Stimulated activated effector memory CD8-positive, alpha-beta T cell treated with anti-CD3 and anti-CD28 coated beads, Interleukin-12 subunit alpha, Interleukin-12 subunit beta, amount 100 ng/mL, for 72 hours (primary cell): ENCODE data around the gene MARCO.

Experiments used
- ATAC-seq: fragments of 150-1000 bp; cut with Tn5 transposase; 2 replicates; pipeline ENCODE4 v1.10.0; 2021
- DNase-seq, 2 donors: peaks; one replicate each; pipeline ENCODE4 v3.0.0; 2021 to 2022; ENCODE audit warnings: low spot score in 2 of 2
- H3K27ac Mint-ChIP-seq: one replicate; pipeline ENCODE4 v1.8.0; 2022; ENCODE audit warnings: mild to moderate bottlenecking, mixed read lengths
- H3K36me3 Mint-ChIP-seq: one replicate; pipeline ENCODE4 v1.8.0; 2022; ENCODE audit warnings: mild to moderate bottlenecking, mixed read lengths
- H3K4me1 Mint-ChIP-seq: one replicate; pipeline ENCODE4 v1.8.0; 2022; ENCODE audit warnings: mixed read lengths
- H3K4me3 Mint-ChIP-seq: one replicate; pipeline ENCODE4 v1.8.0; 2022; ENCODE audit warnings: mild to moderate bottlenecking, mixed read lengths
- H3K9me3 Mint-ChIP-seq: one replicate; pipeline ENCODE4 v1.8.0; 2022; ENCODE audit warnings: mixed read lengths

Gene MARCO

DNA sequence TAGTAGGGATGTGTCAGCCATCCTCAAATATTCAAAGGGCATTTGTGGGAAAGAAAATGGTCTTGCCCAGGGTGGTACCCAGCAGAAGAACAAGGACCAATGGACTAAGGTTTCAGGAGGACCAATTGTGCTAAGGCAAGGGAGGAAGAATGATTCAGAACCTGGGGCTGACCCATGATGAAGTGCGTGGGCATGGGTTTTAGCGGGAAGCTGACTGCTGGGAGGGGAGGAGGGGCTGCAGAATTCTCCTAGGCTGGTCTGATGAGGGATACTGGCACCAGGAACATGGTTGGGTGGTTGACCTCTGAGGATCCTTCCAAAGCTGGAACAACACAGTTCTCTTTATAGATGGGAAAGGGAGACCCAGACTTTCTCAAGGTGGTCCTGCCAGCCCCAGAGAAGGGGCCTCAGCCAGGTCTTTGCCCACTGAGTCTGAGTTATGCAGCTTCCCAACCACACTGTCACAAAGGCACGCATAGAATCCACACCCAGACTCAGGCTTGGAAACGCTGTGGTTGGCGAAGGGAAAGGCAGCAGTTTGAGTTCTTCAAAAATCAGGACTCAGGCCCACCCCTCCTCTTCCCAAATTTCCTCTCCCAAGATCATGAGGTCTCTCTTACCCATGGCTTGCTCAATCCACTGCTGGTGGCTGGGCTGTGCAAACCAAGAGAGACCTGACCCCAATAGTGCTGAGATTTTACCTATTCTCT, 37.3 kb downstream of the MARCO start:
- Mint-ChIP-seq H3K27ac (no peak overlapping the region), H3K4me3 (no peak overlapping the region), H3K9me3 (peaks cover 3% of the 10 kb centered on the region), H3K4me1 (no peaks in the 10 kb centered on the region), H3K36me3 (no peaks in the 10 kb centered on the region)
- ATAC-seq (no peak), DNase-seq (no peak)

- Mint-ChIP-seq H3K9me3 (peaks cover 3% of the 10 kb centered on the region), H3K4me1 (no peaks in the 10 kb centered on the region), H3K36me3 (no peaks in the 10 kb centered on the region), H3K4me3 (no peak overlapping the region), H3K27ac (no peak overlapping the region)
- no peak for DNase-seq
- no peak for ATAC-seq
Observed at GRCh38 chr2:118980022-118980421, 38.0 kb downstream of the MARCO start.

DNA sequence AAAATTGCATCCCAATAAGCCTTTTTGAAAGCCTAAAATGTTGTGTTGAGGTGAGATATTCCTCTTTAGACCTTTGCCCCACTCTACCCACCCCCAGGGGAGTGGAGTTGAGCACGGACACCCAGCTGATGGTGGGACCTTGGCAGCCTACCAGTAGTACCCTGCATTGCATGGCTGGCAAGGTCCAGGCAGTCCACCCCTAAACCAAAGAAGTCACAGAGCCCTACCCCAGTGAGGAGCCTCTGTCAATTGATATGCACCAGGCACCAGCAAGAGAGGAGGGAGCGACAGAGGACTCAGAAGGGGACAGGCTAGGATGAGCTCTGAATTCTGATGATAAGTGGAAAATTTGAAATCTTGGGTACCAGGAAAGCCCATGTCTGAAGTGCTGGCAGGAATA, 38.6 kb downstream of the MARCO start:
- H3K27ac Mint-ChIP-seq, result no peak overlapping the region
- ATAC-seq, result no peak
- peaks cover 3% of the 10 kb centered on the region for H3K9me3 Mint-ChIP-seq
- H3K36me3 Mint-ChIP-seq, result no peaks in the 10 kb centered on the region
- no peak overlapping the region for H3K4me3 Mint-ChIP-seq
- no peak for DNase-seq
- no peaks in the 10 kb centered on the region for H3K4me1 Mint-ChIP-seq

GRCh38 chr2:118981632-118982031, 39.6 kb downstream of the MARCO start:
- Mint-ChIP-seq H3K27ac (no peak overlapping the region), H3K9me3 (peaks cover 3% of the 10 kb centered on the region), H3K4me1 (no peaks in the 10 kb centered on the region), H3K4me3 (no peak overlapping the region), H3K36me3 (no peaks in the 10 kb centered on the region)
- ATAC-seq (no peak), DNase-seq (no peak)

DNA sequence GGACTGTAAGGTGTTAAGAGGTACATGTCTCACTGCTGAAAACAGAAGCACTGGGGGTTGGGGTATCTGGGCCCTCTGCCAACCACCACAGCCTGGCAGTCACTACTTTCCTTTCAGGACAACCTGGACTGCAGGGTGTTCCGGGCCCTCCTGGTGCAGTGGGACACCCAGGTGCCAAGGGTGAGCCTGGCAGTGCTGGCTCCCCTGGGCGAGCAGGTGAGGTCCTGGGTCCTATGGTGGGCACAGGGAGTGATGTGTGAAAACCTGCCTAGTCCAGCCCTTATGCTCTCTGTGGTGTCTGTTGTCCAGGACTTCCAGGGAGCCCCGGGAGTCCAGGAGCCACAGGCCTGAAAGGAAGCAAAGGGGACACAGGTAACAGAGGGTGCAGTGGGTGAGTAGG, 40.0 kb downstream of the MARCO start:
- H3K27ac Mint-ChIP-seq, result no peak overlapping the region
- H3K9me3 Mint-ChIP-seq, result peaks cover 3% of the 10 kb centered on the region
- no peak overlapping the region for H3K4me3 Mint-ChIP-seq
- no peaks in the 10 kb centered on the region for H3K36me3 Mint-ChIP-seq
- no peaks in the 10 kb centered on the region for H3K4me1 Mint-ChIP-seq
- DNase-seq (no peak), ATAC-seq (no peak)

- no peak overlapping the region for H3K27ac Mint-ChIP-seq
- DNase-seq, result no peak
- ATAC-seq, result no peak
- no peaks in the 10 kb centered on the region for H3K36me3 Mint-ChIP-seq
- no peaks in the 10 kb centered on the region for H3K9me3 Mint-ChIP-seq
- H3K4me1 Mint-ChIP-seq, result no peaks in the 10 kb centered on the region
- no peak overlapping the region for H3K4me3 Mint-ChIP-seq
Observed at GRCh38 chr2:118983133-118983532, 41.1 kb downstream of the MARCO start.

- no peaks in the 10 kb centered on the region for H3K36me3 Mint-ChIP-seq
- DNase-seq (no peak), ATAC-seq (no peak)
- H3K4me3 Mint-ChIP-seq, result no peak overlapping the region
- no peak overlapping the region for H3K27ac Mint-ChIP-seq
- H3K9me3 Mint-ChIP-seq, result no peaks in the 10 kb centered on the region
- no peaks in the 10 kb centered on the region for H3K4me1 Mint-ChIP-seq
Observed at GRCh38 chr2:118983915-118984314, 41.9 kb downstream of the MARCO start.

DNA sequence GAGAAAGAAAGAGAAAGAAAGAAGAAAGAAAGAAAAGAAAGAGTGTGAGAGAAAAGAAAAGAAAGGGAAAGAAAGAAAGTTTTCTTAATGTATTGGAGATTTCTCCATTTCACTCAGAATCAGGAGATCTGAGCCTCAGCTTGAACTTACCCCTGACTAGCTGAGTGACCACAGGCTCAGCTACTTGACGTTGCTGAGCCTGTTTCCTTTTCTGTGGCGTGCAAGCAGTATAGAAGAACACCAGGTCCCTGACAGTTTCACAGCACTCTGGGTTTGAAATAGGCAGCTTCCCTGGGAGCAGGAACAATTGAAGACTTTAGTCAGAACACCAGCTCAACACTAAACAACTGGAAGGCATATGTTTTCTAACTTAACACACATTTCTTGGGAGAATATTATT, 44.7 kb downstream of the MARCO start:
- Mint-ChIP-seq H3K36me3 (no peaks in the 10 kb centered on the region), H3K27ac (no peak overlapping the region), H3K9me3 (no peaks in the 10 kb centered on the region), H3K4me1 (no peaks in the 10 kb centered on the region), H3K4me3 (no peak overlapping the region)
- no peak for DNase-seq
- no peak for ATAC-seq

DNA sequence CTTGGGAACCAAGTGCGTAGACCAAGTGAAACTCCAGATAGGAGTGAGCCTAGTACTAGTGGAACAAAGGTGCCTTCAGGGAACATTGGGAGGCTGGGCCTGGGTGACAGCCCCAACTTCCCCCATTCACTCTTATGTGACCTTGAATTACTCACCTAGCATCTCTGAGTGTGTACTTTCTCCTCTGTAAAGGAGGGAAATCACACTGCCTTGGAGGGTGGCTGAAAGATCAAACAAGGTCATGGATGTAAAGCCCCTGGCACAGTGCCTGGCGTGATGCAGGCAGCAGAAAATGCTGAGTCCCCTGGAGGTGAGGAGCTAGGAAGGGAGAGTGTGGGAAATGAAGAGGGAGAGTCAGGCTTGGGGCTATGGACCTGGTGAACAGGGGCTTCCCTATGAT, 45.9 kb downstream of the MARCO start:
- DNase-seq (no peak), ATAC-seq (no peak)

GRCh38 chr2:118988706-118989105, 46.7 kb downstream of the MARCO start:
- ATAC-seq (no peak), DNase-seq (no peak)
- Mint-ChIP-seq H3K27ac (no peak overlapping the region), H3K9me3 (no peaks in the 10 kb centered on the region), H3K36me3 (no peaks in the 10 kb centered on the region), H3K4me1 (no peaks in the 10 kb centered on the region), H3K4me3 (no peak overlapping the region)

More for the DNA sequence above, 45.9 kb downstream of the MARCO start:
- H3K4me1 Mint-ChIP-seq, result no peaks in the 10 kb centered on the region
- H3K36me3 Mint-ChIP-seq, result no peaks in the 10 kb centered on the region
- no peak overlapping the region for H3K4me3 Mint-ChIP-seq
- no peaks in the 10 kb centered on the region for H3K9me3 Mint-ChIP-seq
- H3K27ac Mint-ChIP-seq, result no peak overlapping the region

GRCh38 chr2:118989481-118989880, 47.5 kb downstream of the MARCO start:
- H3K9me3 Mint-ChIP-seq, result no peaks in the 10 kb centered on the region

DNA sequence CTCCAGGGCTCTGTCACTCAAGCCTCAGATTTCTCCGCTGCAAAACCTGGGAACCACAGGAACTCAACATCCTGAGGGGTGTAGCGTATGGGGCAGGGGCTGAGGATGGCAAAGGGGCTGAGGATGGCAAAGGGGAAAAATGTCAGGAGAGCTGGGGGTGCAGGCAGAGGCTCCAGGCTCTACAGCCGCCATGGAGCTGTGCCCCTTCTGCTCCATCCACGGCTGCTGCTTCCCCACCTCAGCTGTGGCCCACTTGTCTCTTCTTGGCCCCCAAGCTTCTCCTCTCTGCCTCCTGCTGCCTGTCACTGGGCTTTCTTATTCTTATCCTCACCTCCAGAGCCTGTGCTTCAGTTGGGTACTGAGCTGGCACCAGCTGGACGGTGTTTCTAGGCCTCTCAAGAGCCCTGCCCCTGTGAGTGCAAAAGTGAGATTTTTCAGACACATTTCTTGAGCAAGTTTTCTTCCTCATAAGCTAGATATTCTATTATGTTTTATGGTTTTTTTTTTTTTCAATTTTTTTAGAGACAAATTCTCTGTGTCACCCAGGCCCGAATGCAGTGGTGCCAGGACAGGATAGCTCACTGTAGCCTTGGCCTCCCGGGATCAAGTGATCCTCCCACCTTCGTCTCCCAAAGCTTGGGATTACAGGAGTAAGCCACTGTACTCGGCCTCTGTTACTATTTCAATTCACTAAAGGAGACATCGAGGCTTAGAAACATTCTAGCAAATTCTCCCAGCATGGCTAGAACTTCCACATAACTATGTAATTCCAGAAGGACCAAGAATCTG, 49.0 kb downstream of the MARCO start:
- H3K36me3 Mint-ChIP-seq, result no peaks in the 10 kb centered on the region
- H3K4me3 Mint-ChIP-seq, result no peak overlapping the region
- DNase-seq (no peak), ATAC-seq (no peak)
- no peaks in the 10 kb centered on the region for H3K9me3 Mint-ChIP-seq
- H3K4me1 Mint-ChIP-seq, result no peaks in the 10 kb centered on the region
- no peak overlapping the region for H3K27ac Mint-ChIP-seq

More at GRCh38 chr2:118989481-118989880, 47.5 kb downstream of the MARCO start:
- DNase-seq, result no peak
- Mint-ChIP-seq H3K4me3 (no peak overlapping the region), H3K4me1 (no peaks in the 10 kb centered on the region), H3K36me3 (no peaks in the 10 kb centered on the region), H3K27ac (no peak overlapping the region)
- no peak for ATAC-seq

GRCh38 chr2:118991554-118991953, 49.6 kb downstream of the MARCO start:
- Mint-ChIP-seq H3K36me3 (no peaks in the 10 kb centered on the region), H3K9me3 (no peaks in the 10 kb centered on the region), H3K4me3 (no peak overlapping the region), H3K27ac (no peak overlapping the region), H3K4me1 (no peaks in the 10 kb centered on the region)
- DNase-seq (no peak), ATAC-seq (no peak)

- no peak for ATAC-seq
- H3K27ac Mint-ChIP-seq, result no peak overlapping the region
- H3K4me1 Mint-ChIP-seq, result no peaks in the 10 kb centered on the region
- H3K9me3 Mint-ChIP-seq, result no peaks in the 10 kb centered on the region
- no peak overlapping the region for H3K4me3 Mint-ChIP-seq
- no peak for DNase-seq
- H3K36me3 Mint-ChIP-seq, result no peaks in the 10 kb centered on the region
Observed at GRCh38 chr2:118992740-118993391, 50.9 kb downstream of the MARCO start.

- ATAC-seq, result no peak
- Mint-ChIP-seq H3K9me3 (no peaks in the 10 kb centered on the region), H3K4me1 (no peaks in the 10 kb centered on the region), H3K36me3 (no peaks in the 10 kb centered on the region), H3K4me3 (no peak overlapping the region), H3K27ac (no peak overlapping the region)
- no peak for DNase-seq
Observed at GRCh38 chr2:118993392-118993752, 51.4 kb downstream of the MARCO start.

- no peaks in the 10 kb centered on the region for H3K9me3 Mint-ChIP-seq
- H3K4me1 Mint-ChIP-seq, result no peaks in the 10 kb centered on the region
Observed at GRCh38 chr2:118994172-118994700, 52.2 kb downstream of the MARCO start.

More at GRCh38 chr2:118994172-118994700, 52.2 kb downstream of the MARCO start:
- Mint-ChIP-seq H3K27ac (no peak overlapping the region), H3K36me3 (no peaks in the 10 kb centered on the region), H3K4me3 (no peak overlapping the region)
- DNase-seq (no peak), ATAC-seq (peak; percentile 24)
